IPS DF 19.7 (cell line): ENCODE results near the gene ANK3.

Source experiments
- DNase-seq: peaks from one replicate; pipeline ENCODE4 v3.0.0-alpha.2; 2013; ENCODE audit warnings: low read depth, low spot score

ANK3 gene

DNA sequence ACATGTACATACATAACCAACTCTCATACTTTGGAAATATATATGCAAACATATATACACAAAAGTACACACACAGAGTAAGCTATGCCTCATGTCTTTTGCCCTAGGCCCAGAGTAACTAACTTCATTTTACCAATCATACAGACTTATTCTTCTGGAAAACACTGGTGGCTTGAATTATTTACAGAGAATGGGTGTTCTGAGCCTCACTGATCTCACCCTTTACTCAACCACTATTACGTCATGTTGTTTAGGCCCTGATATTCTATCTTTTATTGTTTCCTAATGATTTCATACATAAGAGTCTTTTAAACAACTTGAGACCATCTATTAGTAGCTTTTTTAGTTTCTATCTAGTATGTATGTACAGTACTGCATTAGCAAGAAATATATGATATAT, 43.0 kb downstream of the ANK3 start:
- no peak for DNase-seq

DNA sequence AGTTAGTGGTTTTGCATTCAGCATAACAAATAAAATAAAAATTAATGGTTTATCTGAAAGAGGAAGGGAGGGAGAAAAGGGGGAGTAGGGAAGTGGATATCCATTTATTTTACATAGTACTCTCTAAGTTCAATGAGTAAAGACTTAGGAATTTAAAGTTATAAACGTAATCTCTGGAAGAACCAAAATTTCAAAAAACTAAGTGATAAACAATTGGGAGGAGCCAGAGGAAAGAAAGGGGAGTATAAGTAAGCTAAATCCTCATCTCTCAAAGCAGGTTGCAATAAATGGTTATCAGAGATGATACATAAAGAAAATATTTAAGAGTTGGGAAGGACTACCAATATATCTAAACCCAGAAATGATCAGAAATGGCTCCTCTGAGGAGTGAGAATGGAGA, 46.4 kb downstream of the ANK3 start:
- DNase-seq: no peak

DNA sequence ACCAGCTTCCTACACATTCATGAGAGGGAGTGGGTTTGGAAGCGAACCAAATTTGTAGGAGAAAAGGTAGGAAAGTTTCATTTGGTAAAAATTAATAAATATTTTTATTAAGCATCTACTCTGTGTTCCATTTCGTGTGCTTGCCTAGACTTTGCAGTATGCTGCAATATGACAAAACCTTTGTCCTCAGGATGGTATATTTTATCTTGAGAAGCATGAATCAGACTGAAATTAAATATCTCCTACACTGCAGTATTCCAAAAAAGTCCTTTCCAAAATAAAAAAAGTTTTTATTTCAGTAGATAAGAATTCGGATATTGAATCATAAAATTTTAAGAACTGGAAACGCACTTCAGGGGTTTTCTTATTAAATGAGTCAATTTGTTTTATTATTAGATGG, 47.7 kb downstream of the ANK3 start:
- DNase-seq: no peak

GRCh38 chr10:60340973-60341372, 48.7 kb downstream of the ANK3 start:
- DNase-seq: no peak

GRCh38 chr10:60339757-60340156, 49.9 kb downstream of the ANK3 start:
- DNase-seq: no peak

- no peak for DNase-seq
These were observed 50.9 kb downstream of the ANK3 start for GRCh38 chr10:60338786-60339185.

DNA sequence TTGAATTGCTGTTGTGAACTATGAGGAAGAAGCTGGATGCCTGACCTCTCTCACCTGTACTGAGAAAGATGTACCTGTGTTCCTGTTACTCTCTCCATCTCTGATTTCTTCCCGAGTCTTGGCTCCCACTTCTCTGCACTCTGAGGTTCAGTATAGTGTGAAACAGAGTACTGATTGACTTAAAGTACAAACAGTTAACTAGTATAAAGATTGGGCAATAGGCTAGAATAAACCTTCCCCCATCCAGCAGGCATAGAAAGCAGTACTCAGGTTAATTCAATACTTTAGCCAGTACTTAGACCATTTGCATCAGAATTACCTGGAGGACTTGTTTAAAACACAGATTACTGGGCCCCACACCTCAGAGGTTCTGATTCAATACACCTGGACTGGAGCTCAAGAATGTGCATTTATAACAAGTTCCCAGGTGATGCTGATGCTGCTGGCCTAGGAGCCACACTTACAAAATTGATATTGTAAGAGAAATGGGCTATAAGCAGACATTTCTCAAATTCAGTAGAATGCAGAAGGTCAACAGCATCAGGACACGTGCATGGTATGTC, 51.6 kb downstream of the ANK3 start:
- DNase-seq: peak; percentile 40

- DNase-seq: no peak
These were observed 52.6 kb downstream of the ANK3 start for GRCh38 chr10:60336901-60337630.

GRCh38 chr10:60335708-60336107, 54.0 kb downstream of the ANK3 start:
- no peak for DNase-seq

GRCh38 chr10:60334991-60335390, 54.7 kb downstream of the ANK3 start:
- DNase-seq: no peak

- no peak for DNase-seq
These were observed 57.3 kb downstream of the ANK3 start for GRCh38 chr10:60332371-60332770.

GRCh38 chr10:60331886-60332285, 57.8 kb downstream of the ANK3 start:
- DNase-seq: no peak

DNA sequence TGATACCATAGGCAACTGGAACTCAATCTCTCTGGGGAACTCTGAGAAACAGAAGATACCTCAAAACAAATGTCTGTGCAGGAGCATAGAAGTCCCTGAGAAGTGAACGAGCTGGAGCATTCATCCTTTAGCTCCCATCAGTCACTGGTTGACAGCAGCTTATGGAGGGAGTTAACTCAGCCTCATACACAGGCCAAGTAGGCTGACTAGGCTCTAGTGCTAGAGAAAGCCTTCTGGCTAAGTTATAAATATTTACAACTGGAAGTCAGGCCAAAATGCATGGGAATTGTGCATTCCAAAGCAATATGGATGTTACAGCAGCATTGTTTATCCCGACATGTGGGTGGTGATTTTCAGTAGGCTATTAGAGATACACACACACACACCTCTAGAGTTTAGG, 66.5 kb downstream of the ANK3 start:
- no peak for DNase-seq

DNA sequence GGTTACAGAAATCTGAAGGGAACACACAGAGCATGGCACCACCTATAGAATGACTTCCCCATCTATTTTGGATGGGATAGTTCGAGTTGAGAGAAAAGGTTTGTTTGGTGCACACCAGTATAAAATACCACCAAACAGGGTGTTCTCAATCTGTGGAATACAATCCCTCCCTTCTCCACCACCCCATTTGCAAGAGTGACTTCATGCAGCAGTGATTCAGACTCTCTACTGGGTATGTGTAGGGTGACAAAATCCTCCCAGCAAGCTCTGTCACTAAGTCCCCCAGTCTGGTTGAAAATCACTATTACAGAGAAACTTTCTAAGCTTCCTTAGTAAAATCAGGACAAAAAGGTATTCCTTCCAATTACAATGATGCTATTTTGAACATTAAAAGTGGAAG, 69.0 kb downstream of the ANK3 start:
- DNase-seq: no peak

DNA sequence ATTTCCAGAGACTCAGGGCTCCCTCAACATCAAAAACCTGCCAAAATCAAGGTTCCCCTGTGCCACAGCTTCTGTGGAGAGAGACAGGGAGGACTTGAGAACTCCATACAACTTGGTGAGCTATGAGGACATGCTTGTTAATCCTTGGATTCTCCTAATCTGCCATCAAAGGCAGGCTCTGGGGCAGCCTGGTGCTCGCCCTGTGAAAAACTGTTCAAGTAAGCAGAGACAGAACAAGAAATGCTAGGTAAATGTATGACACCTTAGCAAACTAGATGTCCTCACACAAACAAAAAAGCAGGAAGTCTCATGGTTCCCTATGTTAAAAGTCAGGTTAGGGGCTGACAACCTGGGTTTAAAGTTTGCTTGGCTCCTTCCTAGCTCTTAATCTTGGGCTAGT, 73.6 kb downstream of the ANK3 start:
- DNase-seq: no peak

DNA sequence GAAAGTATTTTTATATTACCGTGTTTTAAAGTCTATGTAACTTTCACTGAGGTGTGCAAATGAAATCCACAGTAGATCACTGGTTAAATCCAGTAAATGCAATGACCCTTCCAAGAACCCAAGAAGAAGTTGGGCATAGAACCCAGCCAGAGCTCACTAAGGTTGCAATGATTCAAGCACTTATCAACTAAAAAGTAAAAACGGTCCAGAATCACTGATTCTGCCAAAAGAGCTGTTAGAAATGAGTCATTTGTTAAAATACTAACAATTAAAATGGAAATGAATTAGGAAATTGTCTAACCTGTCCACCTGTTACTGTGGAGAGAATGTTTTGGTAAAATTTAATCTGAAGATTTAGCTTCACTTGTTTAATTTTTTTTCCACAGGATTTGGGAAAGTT, 74.4 kb downstream of the ANK3 start:
- no peak for DNase-seq

- DNase-seq: no peak
These were observed 75.4 kb downstream of the ANK3 start for GRCh38 chr10:60314069-60314940.

- no peak for DNase-seq
These were observed 76.1 kb downstream of the ANK3 start for GRCh38 chr10:60313589-60313952.

- no peak for DNase-seq
These were observed 76.7 kb downstream of the ANK3 start for GRCh38 chr10:60312818-60313588.

DNA sequence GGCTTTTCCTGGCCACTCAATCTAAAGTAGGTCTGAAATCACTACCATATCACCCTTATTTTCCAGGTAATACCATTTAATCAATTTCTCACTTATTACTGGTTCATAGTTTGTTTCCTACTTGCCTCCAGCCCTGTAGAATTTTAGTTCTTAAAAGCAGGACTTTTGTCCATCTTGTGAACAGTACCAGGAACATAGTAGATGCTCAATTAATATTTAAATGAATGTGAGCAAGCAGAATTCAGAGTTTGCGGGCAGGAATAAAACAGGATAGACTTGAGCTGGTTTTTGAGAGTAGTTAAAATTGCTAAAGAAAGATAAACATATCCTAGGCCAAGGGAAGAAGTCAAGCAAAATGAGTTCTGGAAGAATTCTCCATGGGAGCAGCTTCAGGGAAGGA, 77.9 kb downstream of the ANK3 start:
- DNase-seq: no peak

GRCh38 chr10:60310740-60311139, 78.9 kb downstream of the ANK3 start:
- no peak for DNase-seq

DNA sequence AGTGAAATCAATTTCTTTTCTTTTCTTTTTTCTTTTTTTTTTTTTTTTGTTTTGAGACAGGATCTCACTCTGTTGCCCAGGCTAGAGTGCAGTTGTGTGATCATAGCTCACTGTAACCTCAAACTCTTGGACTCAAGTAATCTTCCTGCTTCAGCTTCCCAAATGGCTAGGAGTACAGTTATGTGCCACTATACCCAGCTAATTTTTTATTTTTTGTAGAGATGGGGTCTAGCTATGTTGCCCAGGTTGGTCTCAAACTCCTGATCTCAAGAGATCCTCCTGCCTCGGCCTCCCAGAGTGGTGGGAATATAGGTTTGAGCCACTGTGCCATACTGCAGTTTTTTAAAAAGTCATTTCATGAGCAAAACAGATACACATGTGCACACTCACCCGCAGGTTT, 79.8 kb downstream of the ANK3 start:
- DNase-seq: no peak
